H1 (cell line): ENCODE measurements around the gene ARID4A. TPM values are rescaled to one million over a fixed set of nuclear protein-coding genes. Genes with fewer than 3 reads are reported as not detected.

ENCODE experiments used
- CTCF ChIA-PET: fragments of 300-600 bp; sonication (Branson Sonifier 250); formaldehyde crosslinking; loops from one replicate; lab custom pipeline; 2021; ENCODE audit not compliant: partially characterized antibody; lab: Charles Lee
- POLR2A ChIA-PET: fragments of 300-600 bp; sonication (Branson Sonifier 250); formaldehyde crosslinking; loops from one replicate; lab custom pipeline; 2021; ENCODE audit warnings: inconsistent platforms; ENCODE audit not compliant: partially characterized antibody; lab: Charles Lee
- DNase-seq, 2 experiments: peaks; one replicate each; pipeline versions ENCODE4 v3.0.0 to v3.0.0-alpha.2; 2010 to 2022; ENCODE audit warnings: low spot score in 2 of 2, low read depth in 1 of 2, mixed read lengths in 1 of 2
- FAIRE-seq: peaks from 2 replicates; lab custom pipeline; 2011; peaks lifted over from hg19 to GRCh38; lab: Jason Lieb, UNC
- H2AFZ ChIP-seq: 2 replicates; pipeline ENCODE4 v1.8.1; 2012; ENCODE audit warnings: low read length, inconsistent platforms
- H2AK5ac ChIP-seq: 2 replicates; pipeline ENCODE4 v1.6.1; 2013; ENCODE audit warnings: low read depth, low read length
- H2BK120ac ChIP-seq: replicated peaks from 2 replicates; pipeline ENCODE3; 2013; ENCODE audit warnings: low read depth, low read length, inconsistent platforms
- H2BK12ac ChIP-seq: 2 replicates; pipeline ENCODE4 v1.6.1; 2013; ENCODE audit warnings: low read depth, low read length
- H2BK15ac ChIP-seq: 2 replicates; pipeline ENCODE4 v1.6.1; 2013; ENCODE audit warnings: low read length
- H2BK20ac ChIP-seq: 2 replicates; pipeline ENCODE4 v1.6.1; 2013; ENCODE audit warnings: low read length
- H2BK5ac ChIP-seq: 2 replicates; pipeline ENCODE4 v1.6.1; 2013; ENCODE audit warnings: low read depth, low read length
- H3K14ac ChIP-seq: 2 replicates; pipeline ENCODE4 v1.6.1; 2013; ENCODE audit warnings: inconsistent platforms; ENCODE audit not compliant: insufficient read length
- H3K18ac ChIP-seq: 2 replicates; pipeline ENCODE4 v1.6.1; 2013; ENCODE audit warnings: low read length; ENCODE audit errors: extremely low read depth
- H3K23ac ChIP-seq: 2 replicates; pipeline ENCODE4 v1.6.1; 2013; ENCODE audit warnings: inconsistent platforms; ENCODE audit not compliant: insufficient read length
- H3K23me2 ChIP-seq: 2 replicates; pipeline ENCODE4 v1.6.1; 2013; ENCODE audit warnings: low read depth, low read length
- H3K27ac ChIP-seq: 2 replicates; pipeline ENCODE4 v1.6.1; 2011; ENCODE audit warnings: low read depth, low read length, inconsistent platforms
- H3K27me3 ChIP-seq, 4 experiments: replicated peaks in 1 of 4; 1 replicate in 1 of 4; 2 replicates in 3 of 4; pipeline versions ENCODE4 v1.6.1 to v1.8.1; 2011 to 2013; ENCODE audit warnings: low read length in 3 of 4, mild to moderate bottlenecking in 3 of 4, inconsistent platforms in 2 of 4, mixed read lengths in 2 of 4, moderate library complexity in 1 of 4; ENCODE audit not compliant: control insufficient read depth in 3 of 4, insufficient read depth in 3 of 4; ENCODE audit errors: extremely low read depth in 1 of 4
- H3K36me3 ChIP-seq, 4 experiments: 2 replicates each; pipeline versions ENCODE4 v1.6.1 to v1.8.1; 2011 to 2013; ENCODE audit warnings: mild to moderate bottlenecking in 4 of 4, low read length in 3 of 4, moderate library complexity in 2 of 4, control low read depth in 1 of 4, inconsistent platforms in 1 of 4; ENCODE audit not compliant: insufficient read depth in 4 of 4, control insufficient read depth in 2 of 4
- H3K4ac ChIP-seq: replicated peaks from 2 replicates; pipeline ENCODE3; 2013; ENCODE audit warnings: low read length, low read depth, mixed read lengths, inconsistent platforms; ENCODE audit not compliant: insufficient read length
- H3K4me1 ChIP-seq, 4 experiments: replicated peaks in 1 of 4; 1 replicate in 1 of 4; 2 replicates in 3 of 4; pipeline versions ENCODE4 v1.6.1 to v1.8.1; 2011 to 2013; ENCODE audit warnings: low read length in 3 of 4, inconsistent platforms in 2 of 4, mixed read lengths in 1 of 4; ENCODE audit not compliant: insufficient read depth in 4 of 4, control insufficient read depth in 3 of 4
- H3K4me2 ChIP-seq, 2 experiments: 2 replicates each; pipeline versions ENCODE4 v1.6.1 to v1.8.1; 2011 to 2013; ENCODE audit warnings: low read depth in 2 of 2, low read length in 2 of 2, control low read depth in 1 of 2, inconsistent platforms in 1 of 2, mild to moderate bottlenecking in 1 of 2; ENCODE audit not compliant: insufficient read depth in 1 of 2
- H3K4me3 ChIP-seq, 4 experiments: fragments of 200-600, 300-600 bp in 1 of 4; sonication (generic), shearing (Covaris generic), sonication (Bioruptor Twin) in 1 of 4; 2 replicates each; pipeline versions ENCODE4 v1.5.1 to v1.8.1; 2011 to 2016; ENCODE audit warnings: low read length in 4 of 4, low read depth in 3 of 4, control low read depth in 2 of 4, inconsistent platforms in 2 of 4, mild to moderate bottlenecking in 2 of 4, mixed read lengths in 1 of 4, moderate library complexity in 1 of 4; ENCODE audit not compliant: insufficient read depth in 2 of 4; ENCODE audit errors: extremely low read depth in 1 of 4
- H3K56ac ChIP-seq: replicated peaks from 2 replicates; pipeline ENCODE3; 2013; ENCODE audit warnings: low read depth, mild to moderate bottlenecking, mixed read lengths, low read length, inconsistent platforms; ENCODE audit not compliant: insufficient read length
- H3K79me1 ChIP-seq: 2 replicates; pipeline ENCODE4 v1.6.1; 2013; ENCODE audit warnings: low read depth, low read length, control low read depth
- H3K79me2 ChIP-seq, 2 experiments: 2 replicates each; pipeline versions ENCODE4 v1.6.1 to v1.8.1; 2012 to 2013; ENCODE audit warnings: low read length in 2 of 2, mild to moderate bottlenecking in 2 of 2, inconsistent platforms in 1 of 2; ENCODE audit not compliant: insufficient read depth in 2 of 2, control insufficient read depth in 1 of 2
- H3K9ac ChIP-seq, 4 experiments: replicated peaks in 1 of 4; 1 replicate in 1 of 4; 2 replicates in 3 of 4; pipeline versions ENCODE4 v1.6.1 to v1.8.1; 2011 to 2013; ENCODE audit warnings: low read depth in 3 of 4, low read length in 3 of 4, control low read depth in 2 of 4, mild to moderate bottlenecking in 2 of 4, moderate library complexity in 2 of 4, inconsistent platforms in 1 of 4; ENCODE audit errors: extremely low read depth in 1 of 4
- H3K9me3 ChIP-seq, 2 experiments: 2 replicates each; pipeline versions ENCODE4 v1.6.1 to v1.8.1; 2012 to 2013; ENCODE audit warnings: mild to moderate bottlenecking in 2 of 2, moderate library complexity in 2 of 2, control low read depth in 1 of 2, inconsistent platforms in 1 of 2, low read depth in 1 of 2, low read length in 1 of 2, mixed read lengths in 1 of 2; ENCODE audit not compliant: insufficient read depth in 2 of 2
- H4K20me1 ChIP-seq, 2 experiments: replicated peaks in 1 of 2; 2 replicates each; pipeline versions ENCODE3 to v1.8.1; 2011 to 2013; ENCODE audit warnings: inconsistent platforms in 2 of 2, low read length in 2 of 2, mild to moderate bottlenecking in 1 of 2; ENCODE audit not compliant: insufficient read depth in 2 of 2, control insufficient read depth in 1 of 2
- H4K5ac ChIP-seq: 2 replicates; pipeline ENCODE4 v1.6.1; 2013; ENCODE audit warnings: low read length, low read depth, mixed read lengths, inconsistent platforms; ENCODE audit not compliant: insufficient read length
- H4K8ac ChIP-seq: 2 replicates; pipeline ENCODE4 v1.8.0; 2013; ENCODE audit warnings: mild to moderate bottlenecking, moderate library complexity, low read length, inconsistent platforms; ENCODE audit not compliant: insufficient read depth; ENCODE audit errors: extremely low read depth
- H4K91ac ChIP-seq: replicated peaks from 2 replicates; pipeline ENCODE3; 2013; ENCODE audit warnings: low read length, mixed read lengths, inconsistent platforms; ENCODE audit not compliant: insufficient read length
- EP300 ChIP-seq, 2 experiments: IDR thresholded peaks; 1 replicate in 1 of 2; 2 replicates in 1 of 2; pipeline ENCODE4 v1.6.1; 2011 to 2012; ENCODE audit warnings: low read depth in 2 of 2, low read length in 2 of 2, mild to moderate bottlenecking in 2 of 2, borderline replicate concordance in 1 of 2, inconsistent platforms in 1 of 2, moderate library complexity in 1 of 2
- RFX5 ChIP-seq: IDR thresholded peaks from 2 replicates; pipeline ENCODE4 v1.6.1; 2011; ENCODE audit warnings: low read depth, low read length, improper control_type of control experiment, borderline replicate concordance
- SIRT6 ChIP-seq: IDR thresholded peaks from one replicate; pipeline ENCODE4 v1.7.1; 2012; ENCODE audit warnings: low read length, inconsistent platforms
- SIX5 ChIP-seq: IDR thresholded peaks from 2 replicates; pipeline ENCODE4 v1.6.1; 2011; ENCODE audit warnings: mild to moderate bottlenecking, low read depth, low read length
- SUZ12 ChIP-seq: fragments of 200-600 bp; sonication (generic); IDR thresholded peaks from 2 replicates; pipeline ENCODE4 v1.6.1; 2012; ENCODE audit warnings: mild to moderate bottlenecking, inconsistent platforms, low read length, moderate library complexity, mixed read lengths
- TAF7 ChIP-seq: optimal IDR thresholded peaks from 2 replicates; pipeline ENCODE3; 2011; ENCODE audit warnings: low read depth, mild to moderate bottlenecking, inconsistent platforms, low read length, moderate library complexity, borderline replicate concordance
- WGBS, 2 experiments: shearing (Covaris generic) in 1 of 2; methylation state at CpG; one replicate each; pipeline versions ENCODE4 v1.1.6 to v1.1.7; 2013 to 2015; ENCODE audit warnings: low lambda C conversion rate in 2 of 2, mixed read lengths in 2 of 2, inconsistent platforms in 1 of 2, low coverage in 1 of 2, missing lambda C conversion rate in 1 of 2; ENCODE audit not compliant: insufficient replicate concordance in 2 of 2, insufficient coverage in 1 of 2, insufficient read length in 1 of 2; ENCODE audit errors: extremely low coverage in 1 of 2, missing lambda C conversion rate in 1 of 2; 5-methylcytosine and 5-hydroxymethylcytosine counted together
- polyA plus RNA-seq, 7 experiments: library from polyadenylated mRNA; depleted of rRNA in 3 of 7; stranded (reverse) in 5 of 7; unstranded in 2 of 7; fragments of >200 nt in 5 of 7; fragments of 200-250 nt in 2 of 7; gene quantifications; 1 replicate in 5 of 7; 2 replicates in 1 of 7; 4 replicates in 1 of 7; pipeline versions ENCODE4 v1.2.1 to v1.2.3, GENCODE V29; 2011 to 2013; ENCODE audit warnings: missing spikeins in 2 of 7, mixed read lengths in 2 of 7
- total RNA-seq: library from RNA; stranded (reverse); fragmentation: NEBNext Ultra II Directional; extraction: Animal tissue kit (Norgen Biotek cat#: 25700); gene quantifications from 2 replicates; pipeline ENCODE4 v1.2.1, GENCODE V29; 2021
- TF ChIP-seq, protein P1 (sequence below): IDR thresholded peaks from 2 replicates; pipeline ENCODE4 v1.6.1; 2011; ENCODE audit warnings: low read length, improper control_type of control experiment
- TF ChIP-seq, protein P2 (sequence below): IDR thresholded peaks from 2 replicates; pipeline ENCODE4 v1.6.1; 2012; ENCODE audit warnings: low read length, inconsistent platforms
- TF ChIP-seq, protein P3 (sequence below): IDR thresholded peaks from 2 replicates; pipeline ENCODE4 v1.6.1; 2011; ENCODE audit warnings: low read depth, mild to moderate bottlenecking, low read length; ENCODE audit not compliant: insufficient read depth

The ARID4A gene
- total and polyA plus RNA-seq, 2 of the 8 experiments (the other 6 are each of a cell fraction or from before 2014, with no cell fraction given), result 2.1 to 14.6 TPM

DNA sequence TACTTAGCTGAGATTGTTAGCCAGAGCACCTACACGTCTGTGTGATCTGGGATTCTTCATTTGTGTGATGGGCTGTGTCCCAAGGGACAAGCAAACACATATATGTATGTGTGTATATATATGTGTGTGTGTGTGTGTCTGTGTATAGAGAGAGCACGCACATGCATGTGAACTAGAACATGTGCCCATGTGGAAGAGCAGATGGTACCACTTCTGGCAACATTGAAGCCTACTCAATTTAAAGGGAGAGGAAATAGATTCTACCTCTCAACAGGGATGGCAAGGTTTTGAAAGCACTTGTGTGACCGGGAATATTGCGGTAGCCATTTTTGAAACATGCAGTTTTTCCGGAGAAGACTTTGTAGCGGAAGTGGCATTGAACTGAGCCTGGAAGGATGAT is 98.8 kb downstream of the ARID4A start:
- no peaks in the 10 kb centered on the region for H3K79me2 ChIP-seq
- H4K91ac ChIP-seq, result peak overlapping the region; percentile 68
- no peak for DNase-seq
- H3K14ac ChIP-seq, result no peak overlapping the region
- no peaks in the 10 kb centered on the region for H4K20me1 ChIP-seq
- no peak overlapping the region for H3K27ac ChIP-seq
- H3K36me3 ChIP-seq, result no peaks in the 10 kb centered on the region
- FAIRE-seq, result no peak
- H4K8ac ChIP-seq, result no peak overlapping the region
- peak overlapping the region; percentile 84 for H3K4ac ChIP-seq
- H3K23me2 ChIP-seq, result peaks cover 7% of the 10 kb centered on the region; the same call in 1 of the 2 replicates
- no peaks in the 10 kb centered on the region for H3K79me1 ChIP-seq
- no peak overlapping the region for H3K56ac ChIP-seq
- no peak overlapping the region for H2AFZ ChIP-seq
- H3K4me2 ChIP-seq, result peak overlapping the region in 1 of 2 experiments; percentile 81; a peak in 1 of 4 replicates
- H2AK5ac ChIP-seq, result no peak overlapping the region
- no peak overlapping the region; a peak in 1 of 7 replicates for H3K9ac ChIP-seq
- no peak overlapping the region for H3K18ac ChIP-seq
- H2BK120ac ChIP-seq, result peak overlapping the region; percentile 54
- H2BK12ac ChIP-seq, result no peak overlapping the region
- H2BK5ac ChIP-seq, result 0 out of 2 replicates have a peak overlapping the region, but pooled peaks have one; percentile 16
- 0 out of 2 replicates have a peak overlapping the region, but pooled peaks have one; percentile 6 for H2BK20ac ChIP-seq
- no peak overlapping the region for H3K23ac ChIP-seq
- H3K27me3 ChIP-seq, result peaks cover 0 to 9% (median 6%) of the 10 kb centered on the region in 4 experiments; a peak in 5 of 7 replicates
- H3K4me1 ChIP-seq, result peaks cover 4 to 14% (median 7%) of the 10 kb centered on the region in 4 experiments; a peak in 6 of 7 replicates
- POLR2A ChIA-PET, result interaction anchor here (1.1 to 3.8 kb wide), 3 partner anchors 29 to 142 kb away, joined by 5 to 23 read pairs (median 17); partner anchors contain the start of genes ARID4A, KIAA0586 and TIMM9
- no peaks in the 10 kb centered on the region for H3K9me3 ChIP-seq
- CTCF ChIA-PET, result interaction anchor here (1.0 to 2.5 kb wide), 5 partner anchors 9 to 30 kb away, joined by 3 to 9 read pairs (median 5); partner anchors contain the start of genes KIAA0586 and TIMM9
- WGBS, 2 experiments, result 91% methylated on average over 6 of the region's 6 CpGs; no CpG with 5 or more reads in 1 of the 2 experiments
- H3K4me3 ChIP-seq, result no peak overlapping the region
- H4K5ac ChIP-seq, result no peak overlapping the region
- H2BK15ac ChIP-seq, result peak overlapping the region; percentile 88; the same call in 1 of the 2 replicates
- no peak for TF ChIP-seq RFX5
- TF ChIP-seq SIRT6, result no peak
- TF ChIP-seq, protein P1, sequence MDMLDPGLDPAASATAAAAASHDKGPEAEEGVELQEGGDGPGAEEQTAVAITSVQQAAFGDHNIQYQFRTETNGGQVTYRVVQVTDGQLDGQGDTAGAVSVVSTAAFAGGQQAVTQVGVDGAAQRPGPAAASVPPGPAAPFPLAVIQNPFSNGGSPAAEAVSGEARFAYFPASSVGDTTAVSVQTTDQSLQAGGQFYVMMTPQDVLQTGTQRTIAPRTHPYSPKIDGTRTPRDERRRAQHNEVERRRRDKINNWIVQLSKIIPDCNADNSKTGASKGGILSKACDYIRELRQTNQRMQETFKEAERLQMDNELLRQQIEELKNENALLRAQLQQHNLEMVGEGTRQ, result no peak
- TF ChIP-seq, protein P2, sequence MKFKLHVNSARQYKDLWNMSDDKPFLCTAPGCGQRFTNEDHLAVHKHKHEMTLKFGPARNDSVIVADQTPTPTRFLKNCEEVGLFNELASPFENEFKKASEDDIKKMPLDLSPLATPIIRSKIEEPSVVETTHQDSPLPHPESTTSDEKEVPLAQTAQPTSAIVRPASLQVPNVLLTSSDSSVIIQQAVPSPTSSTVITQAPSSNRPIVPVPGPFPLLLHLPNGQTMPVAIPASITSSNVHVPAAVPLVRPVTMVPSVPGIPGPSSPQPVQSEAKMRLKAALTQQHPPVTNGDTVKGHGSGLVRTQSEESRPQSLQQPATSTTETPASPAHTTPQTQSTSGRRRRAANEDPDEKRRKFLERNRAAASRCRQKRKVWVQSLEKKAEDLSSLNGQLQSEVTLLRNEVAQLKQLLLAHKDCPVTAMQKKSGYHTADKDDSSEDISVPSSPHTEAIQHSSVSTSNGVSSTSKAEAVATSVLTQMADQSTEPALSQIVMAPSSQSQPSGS, result no peak
- TF ChIP-seq SUZ12, result no peak
- no peak for TF ChIP-seq TAF7
- TF ChIP-seq, protein P3, sequence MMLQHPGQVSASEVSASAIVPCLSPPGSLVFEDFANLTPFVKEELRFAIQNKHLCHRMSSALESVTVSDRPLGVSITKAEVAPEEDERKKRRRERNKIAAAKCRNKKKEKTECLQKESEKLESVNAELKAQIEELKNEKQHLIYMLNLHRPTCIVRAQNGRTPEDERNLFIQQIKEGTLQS, result no peak
- TF ChIP-seq SIX5, result no peak
- TF ChIP-seq EP300 (IDR thresholded peaks at IDR 0.05; ENCODE audit: borderline replicate concordance in 1 of 2, low read depth in 2 of 2, low read length in 2 of 2), result no peak
